ENCODE results near the gene UBE2E2. TPM values are rescaled to one million over a fixed set of nuclear protein-coding genes. Genes with fewer than 3 reads are reported as not detected.

Gene UBE2E2
- total RNA-seq, 2 experiments from 2014 or later = 5.7 to 7.2 TPM

DNA sequence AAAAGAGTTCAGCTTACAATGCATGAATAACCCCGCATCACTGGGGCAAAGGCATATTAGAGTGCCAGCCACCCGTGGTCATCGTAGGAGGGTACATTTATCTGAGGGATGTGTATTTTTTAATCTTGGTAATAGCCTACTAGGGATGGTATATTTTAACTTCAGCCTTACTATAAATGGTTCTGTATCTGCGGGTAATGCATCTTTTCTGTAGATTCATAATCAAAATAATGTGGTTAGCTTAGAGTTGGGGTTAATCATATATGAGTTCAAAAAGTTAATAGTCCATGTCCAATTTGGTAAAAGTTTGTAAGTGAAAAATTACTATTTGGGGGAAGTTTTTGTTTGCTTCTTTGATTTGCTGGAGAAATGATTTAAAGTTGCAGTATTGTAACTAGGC, 339.0 kb downstream of the UBE2E2 start:
- no peak for ATAC-seq (ENCODE audit: low read depth)

DNA sequence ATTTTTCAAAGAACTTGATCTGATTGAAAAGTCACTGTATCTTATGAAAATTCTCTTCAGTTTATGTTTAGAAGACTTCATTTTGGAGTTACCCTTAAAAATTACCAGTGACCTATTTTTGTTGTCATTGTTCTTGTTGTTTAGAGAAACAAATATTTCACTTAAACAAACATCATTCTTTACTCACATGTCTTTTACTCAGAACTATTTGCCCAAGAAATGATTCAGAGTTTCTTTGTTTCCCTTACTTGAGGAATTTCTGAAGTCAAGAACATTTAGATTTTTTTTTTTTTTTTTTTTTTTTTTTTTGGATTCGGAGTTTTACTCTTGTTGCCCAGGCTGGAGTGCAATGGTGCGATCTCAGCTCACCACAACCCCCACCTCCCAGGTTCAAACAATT, 343.1 kb downstream of the UBE2E2 start:
- H3K27ac Mint-ChIP-seq = no peak overlapping the region
- POLR2A ChIA-PET = no interaction called here

More for the DNA sequence above, 339.0 kb downstream of the UBE2E2 start:
- H3K36me3 Mint-ChIP-seq = no peaks in the 10 kb centered on the region
- no peaks in the 10 kb centered on the region for H3K4me1 Mint-ChIP-seq
- no peaks in the 10 kb centered on the region for H3K27me3 Mint-ChIP-seq
- no peak overlapping the region for H3K4me3 Mint-ChIP-seq
- POLR2A ChIA-PET = no interaction called here
- DNase-seq = no peak
- no peak overlapping the region for H3K27ac Mint-ChIP-seq
- H3K9me3 Mint-ChIP-seq = peaks cover 6% of the 10 kb centered on the region

DNA sequence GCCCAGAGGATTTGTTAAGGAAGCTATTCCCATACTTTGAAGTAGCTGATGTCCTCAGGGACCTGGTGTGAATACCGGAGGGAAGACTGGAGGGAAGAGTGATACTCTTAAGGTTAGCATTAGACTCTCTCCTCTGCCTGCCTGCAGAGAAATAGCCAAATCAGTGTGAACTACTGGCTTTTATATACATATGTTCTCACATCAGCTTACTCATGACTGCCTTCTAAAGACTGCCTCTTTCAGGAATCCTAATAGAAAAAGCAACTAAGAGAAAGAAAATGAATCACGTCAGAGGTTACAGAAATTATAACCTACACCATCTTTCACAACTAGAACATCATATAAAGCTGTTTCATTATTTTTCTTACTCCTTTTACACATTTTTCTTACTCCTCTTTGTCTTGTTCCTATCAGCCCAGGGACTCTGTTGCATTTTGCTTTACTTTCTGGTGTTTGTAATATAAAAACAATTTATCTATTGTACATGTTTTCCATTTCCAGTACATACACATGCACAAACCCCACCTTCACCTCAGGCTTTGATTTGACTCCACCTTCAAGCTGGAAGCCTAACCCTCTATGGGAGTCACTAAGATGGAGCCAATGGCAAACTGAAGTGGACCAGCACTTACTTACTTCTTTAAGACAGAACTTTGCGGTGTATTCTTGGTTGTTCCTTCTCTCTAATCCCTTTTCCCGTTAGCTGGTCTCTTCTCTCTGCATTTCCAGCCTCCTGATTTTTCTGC, 345.0 kb downstream of the UBE2E2 start:
- POLR2A ChIA-PET = no interaction called here
- Mint-ChIP-seq H3K4me1 (no peaks in the 10 kb centered on the region), H3K27me3 (no peaks in the 10 kb centered on the region), H3K4me3 (no peak overlapping the region), H3K27ac (no peak overlapping the region), H3K36me3 (no peaks in the 10 kb centered on the region), H3K9me3 (peaks cover 6% of the 10 kb centered on the region)
- no peak for ATAC-seq (ENCODE audit: low read depth)
- no peak for DNase-seq

More for the DNA sequence above, 343.1 kb downstream of the UBE2E2 start:
- ATAC-seq (ENCODE audit: low read depth) = no peak
- Mint-ChIP-seq H3K4me3 (no peak overlapping the region), H3K9me3 (peaks cover 6% of the 10 kb centered on the region), H3K27me3 (no peaks in the 10 kb centered on the region), H3K4me1 (no peaks in the 10 kb centered on the region), H3K36me3 (no peaks in the 10 kb centered on the region)
- no peak for DNase-seq

DNA sequence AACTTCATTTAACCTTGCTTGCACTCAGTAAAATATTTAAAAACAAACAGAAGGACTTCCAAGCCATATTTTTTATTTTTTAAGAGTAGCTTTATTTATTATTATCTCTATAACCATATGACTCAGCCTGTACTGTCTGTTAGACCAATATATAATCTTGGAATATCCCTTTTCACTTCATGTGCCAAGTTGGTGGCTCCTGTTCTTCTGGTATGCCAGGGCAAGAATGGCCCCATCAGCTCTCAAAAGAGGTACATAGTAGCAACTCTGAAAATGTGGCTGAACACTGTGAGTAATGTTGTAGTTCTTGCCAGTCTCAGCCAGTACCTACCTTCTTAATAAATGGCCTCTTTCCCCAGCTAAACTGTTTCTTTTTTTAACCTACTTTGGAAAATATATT, 345.6 kb downstream of the UBE2E2 start:
- H3K27me3 Mint-ChIP-seq = no peaks in the 10 kb centered on the region
- ATAC-seq (ENCODE audit: low read depth) = no peak
- DNase-seq = no peak
- peaks cover 6% of the 10 kb centered on the region for H3K9me3 Mint-ChIP-seq
- POLR2A ChIA-PET = no interaction called here
- H3K4me3 Mint-ChIP-seq = no peak overlapping the region
- H3K4me1 Mint-ChIP-seq = no peaks in the 10 kb centered on the region
- no peak overlapping the region for H3K27ac Mint-ChIP-seq
- no peaks in the 10 kb centered on the region for H3K36me3 Mint-ChIP-seq

DNA sequence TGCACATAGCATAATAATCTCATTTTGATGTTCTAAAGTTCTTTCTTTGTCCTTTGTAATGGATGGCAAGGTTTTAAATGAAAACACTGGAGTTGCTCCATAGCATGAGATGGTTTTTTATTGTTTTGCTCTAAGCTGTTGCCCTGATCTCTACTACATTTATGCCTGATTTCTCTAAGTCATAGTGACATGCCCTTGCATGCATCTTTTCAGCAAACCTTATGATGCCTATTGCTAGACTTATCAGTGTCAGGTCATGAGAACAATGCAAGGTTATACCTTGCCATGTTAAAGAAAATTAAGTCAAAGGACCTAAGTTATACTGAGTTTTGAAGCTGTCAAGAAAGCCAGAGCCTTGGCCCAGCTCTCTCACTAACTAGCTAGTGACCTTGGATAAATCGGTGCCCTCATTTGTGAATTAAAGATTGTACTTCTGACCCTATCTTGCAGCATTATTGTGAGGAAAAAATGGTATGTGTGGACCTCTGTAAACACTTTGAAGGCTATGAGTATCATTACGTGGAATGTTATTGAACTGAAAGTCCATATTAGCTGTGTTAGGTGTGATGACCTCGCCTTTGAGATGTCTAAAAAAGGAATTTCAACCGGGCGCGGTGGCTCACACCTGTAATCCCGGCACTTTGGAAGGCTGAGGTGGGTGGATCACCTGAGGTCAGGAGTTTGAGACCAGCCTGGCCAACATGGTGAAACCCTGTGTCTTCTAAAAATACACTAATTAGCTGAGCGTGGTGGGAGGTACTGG, 346.2 kb downstream of the UBE2E2 start:
- Mint-ChIP-seq H3K36me3 (no peaks in the 10 kb centered on the region), H3K4me3 (no peak overlapping the region), H3K27ac (no peak overlapping the region), H3K4me1 (no peaks in the 10 kb centered on the region), H3K9me3 (peaks cover 4% of the 10 kb centered on the region), H3K27me3 (no peaks in the 10 kb centered on the region)
- DNase-seq (no peak), ATAC-seq (ENCODE audit: low read depth) (no peak)
- POLR2A ChIA-PET = no interaction called here

DNA sequence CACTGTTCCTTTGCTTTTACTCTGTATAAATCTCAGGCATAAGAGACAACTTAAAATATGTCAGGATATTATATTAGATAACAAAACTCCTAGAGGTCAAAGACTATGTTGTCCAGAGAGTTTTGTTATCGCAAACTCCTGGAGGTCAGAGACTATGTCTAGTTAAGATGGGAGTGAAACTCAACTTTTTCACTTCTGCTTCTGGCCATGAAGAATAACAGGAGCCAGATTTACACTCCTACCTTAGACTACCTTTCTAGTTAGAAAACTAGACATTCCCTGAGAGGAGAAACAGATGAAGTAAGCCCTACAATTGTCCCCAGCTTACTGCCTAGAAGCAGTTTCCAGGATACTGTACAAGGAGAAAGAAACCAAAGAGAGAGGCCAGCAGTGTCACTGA, 347.3 kb downstream of the UBE2E2 start:
- peaks cover 3% of the 10 kb centered on the region for H3K9me3 Mint-ChIP-seq
- no peak overlapping the region for H3K4me3 Mint-ChIP-seq
- H3K27ac Mint-ChIP-seq = no peak overlapping the region
- POLR2A ChIA-PET = no interaction called here
- no peaks in the 10 kb centered on the region for H3K4me1 Mint-ChIP-seq
- no peaks in the 10 kb centered on the region for H3K36me3 Mint-ChIP-seq
- DNase-seq = no peak
- no peaks in the 10 kb centered on the region for H3K27me3 Mint-ChIP-seq
- ATAC-seq (ENCODE audit: low read depth) = no peak

DNA sequence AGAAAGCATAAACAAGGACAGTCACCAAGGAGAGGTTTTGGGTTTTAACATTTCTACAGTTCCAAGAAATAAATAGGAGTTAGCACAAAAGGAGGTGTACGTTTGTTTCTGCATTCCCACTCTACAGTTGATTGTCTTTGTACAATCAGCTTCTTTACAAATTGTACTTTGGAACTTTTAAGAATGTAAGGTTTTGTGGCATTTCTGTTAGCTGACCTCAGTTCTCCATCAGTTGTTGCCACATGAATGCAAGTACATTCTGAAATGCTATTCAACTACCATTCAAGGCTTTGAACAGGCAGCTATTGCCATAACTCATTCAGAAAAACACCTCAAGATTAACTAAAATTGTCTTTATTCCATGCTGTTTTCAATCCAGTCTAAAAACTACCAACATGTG, 349.4 kb downstream of the UBE2E2 start:
- H3K36me3 Mint-ChIP-seq = no peaks in the 10 kb centered on the region
- no peaks in the 10 kb centered on the region for H3K4me1 Mint-ChIP-seq
- POLR2A ChIA-PET = no interaction called here
- no peaks in the 10 kb centered on the region for H3K9me3 Mint-ChIP-seq
- no peaks in the 10 kb centered on the region for H3K27me3 Mint-ChIP-seq
- H3K27ac Mint-ChIP-seq = no peak overlapping the region
- ATAC-seq (ENCODE audit: low read depth) (no peak), DNase-seq (no peak)
- H3K4me3 Mint-ChIP-seq = no peak overlapping the region

DNA sequence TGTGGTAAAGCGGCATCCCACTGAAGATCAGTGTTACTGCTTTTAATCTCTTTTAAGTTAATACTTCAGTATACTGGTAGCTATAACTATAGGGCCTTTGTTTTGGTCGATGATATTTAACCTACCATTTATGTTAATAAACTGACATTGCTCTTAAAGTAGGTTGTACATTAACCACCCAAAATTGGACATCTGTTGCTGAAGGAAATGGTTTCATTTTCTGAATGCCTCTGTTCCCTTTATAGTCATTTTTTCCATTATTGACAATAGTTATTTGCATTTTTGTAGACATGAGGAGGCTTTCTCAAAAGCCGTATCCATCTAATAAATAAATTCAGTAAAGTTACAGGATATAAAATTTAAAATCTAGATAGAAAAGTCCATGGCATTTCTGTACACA, 350.2 kb downstream of the UBE2E2 start:
- H3K9me3 Mint-ChIP-seq = no peaks in the 10 kb centered on the region
- H3K4me1 Mint-ChIP-seq = no peaks in the 10 kb centered on the region
- DNase-seq = no peak
- H3K36me3 Mint-ChIP-seq = no peaks in the 10 kb centered on the region
- ATAC-seq (ENCODE audit: low read depth) = no peak
- no peaks in the 10 kb centered on the region for H3K27me3 Mint-ChIP-seq
- no peak overlapping the region for H3K4me3 Mint-ChIP-seq
- POLR2A ChIA-PET = no interaction called here
- no peak overlapping the region for H3K27ac Mint-ChIP-seq

DNA sequence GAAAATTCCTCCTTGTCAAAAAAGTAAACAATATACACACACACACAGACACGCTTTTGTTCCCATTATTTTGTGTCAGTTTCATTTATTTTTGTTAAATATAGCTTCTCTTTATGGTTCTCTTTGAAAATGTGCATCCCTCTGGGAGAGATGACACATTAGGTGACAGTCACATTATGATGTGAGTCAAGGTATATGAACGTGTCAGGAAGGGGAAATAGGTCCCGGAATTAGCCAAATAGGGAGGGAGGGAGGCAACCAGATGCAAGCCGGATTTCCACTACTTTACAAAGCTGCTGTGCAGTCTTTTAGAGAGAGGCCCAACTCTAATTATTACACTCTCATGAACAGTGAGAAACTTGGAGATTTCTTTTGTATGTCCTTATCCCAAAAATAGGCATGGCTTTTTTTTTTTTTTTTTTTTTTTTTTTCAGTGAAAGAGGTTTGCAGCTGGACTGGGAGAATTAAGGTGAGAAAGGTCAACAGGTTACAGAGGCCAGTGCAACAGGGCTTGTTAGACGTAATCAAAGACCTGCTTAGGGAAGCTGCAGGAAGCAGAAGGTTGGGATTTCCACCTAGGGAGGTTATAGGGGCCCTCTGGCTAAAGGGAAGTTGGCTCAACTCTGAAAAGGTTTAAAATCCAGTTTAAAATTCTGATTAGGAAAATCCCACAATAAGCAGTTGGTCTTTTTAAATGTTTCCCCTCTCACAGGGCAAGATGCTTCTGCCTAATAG, 362.1 kb downstream of the UBE2E2 start:
- no peaks in the 10 kb centered on the region for H3K27me3 Mint-ChIP-seq
- DNase-seq (no peak), ATAC-seq (ENCODE audit: low read depth) (no peak)
- H3K4me1 Mint-ChIP-seq = no peaks in the 10 kb centered on the region
- H3K36me3 Mint-ChIP-seq = no peaks in the 10 kb centered on the region
- POLR2A ChIA-PET = no interaction called here
- H3K27ac Mint-ChIP-seq = no peak overlapping the region
- H3K4me3 Mint-ChIP-seq = no peak overlapping the region
- peaks cover 3% of the 10 kb centered on the region for H3K9me3 Mint-ChIP-seq

DNA sequence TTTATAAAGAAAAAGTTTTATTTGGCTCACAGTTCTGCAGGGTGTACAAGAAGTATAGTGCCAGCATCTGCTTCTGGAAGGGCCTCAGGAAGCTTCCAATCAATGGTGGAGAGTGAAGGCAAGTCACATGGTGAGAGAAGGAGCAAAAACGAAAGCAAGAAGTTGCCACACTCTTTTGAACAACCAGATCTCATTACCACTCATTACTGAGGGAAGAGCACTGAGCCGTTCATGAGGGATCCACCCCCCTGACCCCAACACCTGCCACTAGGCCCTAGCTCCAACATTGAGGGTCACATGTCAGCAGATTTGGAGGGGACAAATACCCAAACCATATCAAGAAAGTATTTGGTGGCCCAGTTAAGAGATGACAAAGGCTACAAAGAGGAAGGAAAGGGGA, 363.4 kb downstream of the UBE2E2 start:
- POLR2A ChIA-PET = no interaction called here
- Mint-ChIP-seq H3K27ac (no peak overlapping the region), H3K27me3 (no peaks in the 10 kb centered on the region), H3K9me3 (peaks cover 4% of the 10 kb centered on the region), H3K4me1 (no peaks in the 10 kb centered on the region), H3K36me3 (no peaks in the 10 kb centered on the region), H3K4me3 (no peak overlapping the region)
- ATAC-seq (ENCODE audit: low read depth) (no peak), DNase-seq (no peak)

DNA sequence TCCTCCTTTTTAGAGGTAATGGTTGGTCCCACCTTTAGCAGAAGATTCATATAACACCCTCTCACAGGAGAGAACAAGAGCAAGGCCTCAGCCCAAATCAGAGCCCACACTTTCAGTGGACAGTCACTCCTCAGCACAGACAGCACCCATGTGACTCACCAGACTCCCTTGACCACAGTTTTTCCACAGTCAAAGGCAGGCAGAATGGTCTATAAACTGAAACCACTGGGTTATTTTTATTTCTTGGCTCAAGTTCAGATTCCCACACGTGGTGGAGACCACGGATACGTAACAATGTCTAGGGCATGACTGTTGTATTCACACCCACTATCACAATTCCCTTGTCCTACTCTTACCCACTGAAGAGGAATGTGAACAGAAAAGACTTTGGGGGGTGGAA, 364.8 kb downstream of the UBE2E2 start:
- H3K4me3 Mint-ChIP-seq = no peak overlapping the region
- no peak for DNase-seq
- no peaks in the 10 kb centered on the region for H3K27me3 Mint-ChIP-seq
- peaks cover 9% of the 10 kb centered on the region for H3K9me3 Mint-ChIP-seq
- no peak for ATAC-seq (ENCODE audit: low read depth)
- no peak overlapping the region for H3K27ac Mint-ChIP-seq
- POLR2A ChIA-PET = no interaction called here
- no peaks in the 10 kb centered on the region for H3K36me3 Mint-ChIP-seq
- no peaks in the 10 kb centered on the region for H3K4me1 Mint-ChIP-seq

DNA sequence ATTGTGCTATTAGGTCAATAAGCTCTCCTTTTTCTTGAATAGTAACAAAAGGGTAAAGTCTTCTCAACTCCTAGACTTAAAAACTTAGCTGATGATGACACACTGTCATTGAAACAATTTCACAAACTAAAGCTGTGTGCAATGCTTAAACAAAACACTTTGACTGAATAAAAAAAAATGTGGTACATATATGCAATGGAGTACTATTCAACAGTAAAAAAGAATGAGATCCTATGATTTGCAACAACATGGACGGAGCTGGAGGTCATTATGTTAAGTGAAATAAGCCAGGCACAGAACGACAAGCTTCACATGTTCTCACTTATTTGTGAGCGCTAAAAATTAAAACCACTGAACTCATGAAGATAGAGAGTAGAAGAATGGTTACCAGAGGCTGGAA, 370.7 kb downstream of the UBE2E2 start:
- Mint-ChIP-seq H3K27ac (no peak overlapping the region), H3K4me1 (no peaks in the 10 kb centered on the region), H3K27me3 (no peaks in the 10 kb centered on the region), H3K4me3 (no peak overlapping the region), H3K36me3 (no peaks in the 10 kb centered on the region), H3K9me3 (peaks cover 8% of the 10 kb centered on the region)
- ATAC-seq (ENCODE audit: low read depth) (no peak), DNase-seq (no peak)
- POLR2A ChIA-PET = no interaction called here

DNA sequence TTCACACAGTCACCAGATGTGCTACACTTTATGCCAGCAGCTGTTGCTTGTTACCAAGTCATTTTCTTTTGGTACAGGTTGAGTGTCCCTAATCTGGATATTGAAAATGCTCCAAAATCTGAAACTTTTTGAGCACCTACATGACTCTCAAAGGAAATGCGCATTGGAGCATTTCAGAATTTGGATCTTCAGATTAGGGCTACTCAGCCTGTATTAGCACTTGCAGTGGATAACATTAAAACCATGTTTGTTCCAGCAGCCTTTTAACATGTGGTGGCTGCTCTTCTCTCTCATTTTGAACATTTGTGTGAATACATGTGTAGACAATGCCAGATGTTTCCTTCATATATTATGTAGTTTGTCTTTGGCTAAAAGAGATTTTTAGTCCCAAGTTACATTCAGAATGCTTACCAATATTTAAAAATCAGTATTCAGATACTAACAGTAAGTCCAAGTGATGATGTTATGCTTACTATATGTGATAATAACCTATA, 371.7 kb downstream of the UBE2E2 start:
- no peak overlapping the region for H3K4me3 Mint-ChIP-seq
- POLR2A ChIA-PET = no interaction called here
- ATAC-seq (ENCODE audit: low read depth) (no peak), DNase-seq (no peak)
- no peak overlapping the region for H3K27ac Mint-ChIP-seq
- H3K36me3 Mint-ChIP-seq = no peaks in the 10 kb centered on the region
- no peaks in the 10 kb centered on the region for H3K27me3 Mint-ChIP-seq
- H3K9me3 Mint-ChIP-seq = peaks cover 8% of the 10 kb centered on the region
- H3K4me1 Mint-ChIP-seq = no peaks in the 10 kb centered on the region

DNA sequence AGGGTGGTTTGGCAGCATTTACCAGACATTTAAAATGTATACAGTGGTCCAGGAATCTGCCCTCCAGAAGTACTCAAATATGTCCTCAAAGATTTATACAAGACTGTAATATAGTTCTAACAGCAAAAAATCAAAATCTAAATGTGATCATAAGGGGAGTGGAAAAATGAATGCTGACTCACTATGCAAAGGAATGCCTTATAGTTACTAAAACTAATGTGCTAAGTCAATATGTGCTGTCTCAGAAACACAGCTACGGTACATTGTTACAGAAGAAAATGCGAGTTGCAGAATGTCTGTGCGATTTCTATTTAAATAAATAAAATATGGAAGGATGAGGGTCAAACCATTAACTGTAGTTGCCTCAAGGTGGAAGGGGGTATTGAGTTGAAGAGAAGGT, 372.6 kb downstream of the UBE2E2 start:
- Mint-ChIP-seq H3K27ac (no peak overlapping the region), H3K9me3 (peaks cover 8% of the 10 kb centered on the region), H3K4me3 (no peak overlapping the region), H3K36me3 (no peaks in the 10 kb centered on the region), H3K27me3 (no peaks in the 10 kb centered on the region), H3K4me1 (no peaks in the 10 kb centered on the region)
- POLR2A ChIA-PET = no interaction called here
- no peak for ATAC-seq (ENCODE audit: low read depth)
- DNase-seq = no peak

Data from activated naive CD8-positive, alpha-beta T cell treated with anti-CD3 and anti-CD28 coated beads, Interleukin-2, amount 10 ng/mL, durations not matched to agents 7 days and 5 days (primary cell).